Lung (tissue), 12 donors: ENCODE results near the gene RPRD1B. TPM values are rescaled to one million over a fixed set of nuclear protein-coding genes. Genes with fewer than 3 reads are reported as not detected.

Experiments used
- ATAC-seq: fragments of 200-7000 bp; cut with Tn5 transposase; one replicate; pipeline ENCODE4 v1.9.1; 2020; ENCODE audit warnings: moderate number of reproducible peaks; ENCODE audit not compliant: insufficient read depth, low FRiP score
- DNase-seq, 3 donors: peaks; one replicate each; pipeline ENCODE4 v3.0.0-alpha.2; 2013 to 2017
- H3K27ac ChIP-seq, 2 donors: one replicate each; pipeline ENCODE4 v1.5.1; 2013; ENCODE audit warnings: mild to moderate bottlenecking in 2 of 2, moderate library complexity in 2 of 2, control low read depth in 1 of 2, inconsistent platforms in 1 of 2, low read depth in 1 of 2, low read length in 1 of 2
- H3K27me3 ChIP-seq, 3 donors: one replicate each; pipeline ENCODE4 v1.5.1; 2013; ENCODE audit warnings: low read length in 2 of 3; ENCODE audit not compliant: control insufficient read depth in 3 of 3, insufficient read depth in 3 of 3
- H3K36me3 ChIP-seq, 4 donors: one replicate each; pipeline ENCODE4 v1.5.1; 2013; ENCODE audit warnings: low read length in 4 of 4, mild to moderate bottlenecking in 1 of 4, moderate library complexity in 1 of 4; ENCODE audit not compliant: control insufficient read depth in 4 of 4, insufficient read depth in 4 of 4
- H3K4me1 ChIP-seq, 5 donors: one replicate each; pipeline ENCODE4 v1.5.1; 2013; ENCODE audit warnings: low read length in 5 of 5, mild to moderate bottlenecking in 2 of 5, moderate library complexity in 1 of 5; ENCODE audit not compliant: control insufficient read depth in 5 of 5, insufficient read depth in 5 of 5
- H3K4me3 ChIP-seq: one replicate; pipeline ENCODE4 v1.5.1; 2013; ENCODE audit warnings: mild to moderate bottlenecking, control low read depth, moderate library complexity
- H3K9ac ChIP-seq, 2 donors: one replicate each; pipeline ENCODE4 v1.5.1; 2013; ENCODE audit warnings: low read length in 2 of 2, control low read depth in 1 of 2; ENCODE audit not compliant: insufficient read depth in 1 of 2
- H3K9me3 ChIP-seq, 4 donors: one replicate each; pipeline ENCODE4 v1.5.1; 2013; ENCODE audit warnings: low read length in 3 of 4, mild to moderate bottlenecking in 1 of 4, moderate library complexity in 1 of 4; ENCODE audit not compliant: control insufficient read depth in 4 of 4, insufficient read depth in 3 of 4
- WGBS, 2 donors: extraction: QIAGEN DNeasy Blood & Tissue Kit; methylation state at CpG; one replicate each; pipeline ENCODE4 v1.1.7; 2013; 5-methylcytosine and 5-hydroxymethylcytosine counted together
- polyA plus RNA-seq, 2 donors: library from polyadenylated mRNA; stranded (reverse); fragments of 200-250 nt; gene quantifications; one replicate each; pipeline ENCODE4 v1.2.1, GENCODE V29; 2013
- total RNA-seq, 2 donors: library from RNA; depleted of rRNA in 1 of 2; stranded (reverse); fragments of >200 nt in 1 of 2; gene quantifications; one replicate each; pipeline ENCODE4 v1.2.1, GENCODE V29; 2014 to 2021
- TF ChIP-seq, protein P1 (sequence below): IDR thresholded peaks from 2 replicates; pipeline ENCODE4 v1.5.1; 2012; ENCODE audit warnings: mild to moderate bottlenecking; ENCODE audit errors: control extremely low read depth, extremely low read depth
- donor health status: control.
- donor health status: control.
- donor health status: Bipolar disorder and iron deficiency.
- donor health status: healthy.
- donor health status: DM: yes; HTN: yes; CAD: no.

RPRD1B gene
- total and polyA plus RNA-seq, 4 donors: 6.8 to 58.6 (median 26.6) TPM

DNA sequence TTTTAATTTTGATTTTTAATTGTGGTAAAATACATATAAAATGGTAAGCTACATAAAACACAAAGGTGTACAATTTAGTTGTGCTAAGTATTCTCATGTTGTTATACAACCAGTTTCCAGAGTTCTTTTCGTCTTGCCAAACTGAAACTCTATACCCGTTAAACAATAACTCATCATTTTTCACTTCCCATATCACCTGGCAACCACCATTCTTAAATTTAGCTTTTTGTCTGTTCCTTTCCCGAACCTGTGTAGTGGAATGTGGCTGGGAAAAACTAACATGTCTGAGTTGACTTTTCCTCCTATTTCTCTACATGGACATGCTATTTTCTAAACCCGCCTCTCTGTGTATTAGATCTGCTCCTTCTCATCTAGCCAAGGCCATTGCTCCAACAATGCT lies 27.6 kb downstream of the RPRD1B start:
- Histone ChIP-seq H3K27ac (no peak overlapping the region), H3K36me3 (peaks cover 22 to 41% (median 34%) of the 10 kb centered on the region in 4 donors), H3K27me3 (no peaks in the 10 kb centered on the region), H3K9ac (no peak overlapping the region), H3K4me1 (peaks cover 0 to 41% (median 18%) of the 10 kb centered on the region in 5 donors), H3K9me3 (no peaks in the 10 kb centered on the region), H3K4me3 (no peak overlapping the region)
- WGBS, 2 donors: 70 to 81% methylated on average over 4 of the region's 4 CpGs
- ATAC-seq (no peak), DNase-seq (no peak)
- TF ChIP-seq, protein P1, sequence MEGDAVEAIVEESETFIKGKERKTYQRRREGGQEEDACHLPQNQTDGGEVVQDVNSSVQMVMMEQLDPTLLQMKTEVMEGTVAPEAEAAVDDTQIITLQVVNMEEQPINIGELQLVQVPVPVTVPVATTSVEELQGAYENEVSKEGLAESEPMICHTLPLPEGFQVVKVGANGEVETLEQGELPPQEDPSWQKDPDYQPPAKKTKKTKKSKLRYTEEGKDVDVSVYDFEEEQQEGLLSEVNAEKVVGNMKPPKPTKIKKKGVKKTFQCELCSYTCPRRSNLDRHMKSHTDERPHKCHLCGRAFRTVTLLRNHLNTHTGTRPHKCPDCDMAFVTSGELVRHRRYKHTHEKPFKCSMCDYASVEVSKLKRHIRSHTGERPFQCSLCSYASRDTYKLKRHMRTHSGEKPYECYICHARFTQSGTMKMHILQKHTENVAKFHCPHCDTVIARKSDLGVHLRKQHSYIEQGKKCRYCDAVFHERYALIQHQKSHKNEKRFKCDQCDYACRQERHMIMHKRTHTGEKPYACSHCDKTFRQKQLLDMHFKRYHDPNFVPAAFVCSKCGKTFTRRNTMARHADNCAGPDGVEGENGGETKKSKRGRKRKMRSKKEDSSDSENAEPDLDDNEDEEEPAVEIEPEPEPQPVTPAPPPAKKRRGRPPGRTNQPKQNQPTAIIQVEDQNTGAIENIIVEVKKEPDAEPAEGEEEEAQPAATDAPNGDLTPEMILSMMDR: no peak

- H3K36me3 ChIP-seq: peaks cover 31 to 56% (median 39%) of the 10 kb centered on the region in 4 donors
- no peaks in the 10 kb centered on the region for H3K9me3 ChIP-seq
- no peaks in the 10 kb centered on the region for H3K27me3 ChIP-seq
- H3K4me1 ChIP-seq: peaks cover 0 to 51% (median 16%) of the 10 kb centered on the region in 5 donors
- no peak overlapping the region for H3K4me3 ChIP-seq
- H3K27ac ChIP-seq: no peak overlapping the region
- no peak for ATAC-seq
- DNase-seq: peak; percentile 48 to 88 (median 70)
- TF ChIP-seq, protein P1: no peak
- no peak overlapping the region for H3K9ac ChIP-seq
- WGBS, 2 donors: 78 to 82% methylated on average over 5 of the region's 5 CpGs
Measured at GRCh38 chr20:38062890-38063289, 29.3 kb downstream of the RPRD1B start.

- no peak for ATAC-seq
- Histone ChIP-seq H3K27ac (no peak overlapping the region), H3K4me1 (peaks cover 0 to 51% (median 16%) of the 10 kb centered on the region in 5 donors), H3K4me3 (no peak overlapping the region), H3K9ac (no peak overlapping the region), H3K36me3 (peaks cover 32 to 56% (median 46%) of the 10 kb centered on the region in 4 donors), H3K9me3 (no peaks in the 10 kb centered on the region), H3K27me3 (no peaks in the 10 kb centered on the region)
- DNase-seq: peak; percentile 39 to 76 (median 75)
- 84 to 88% methylated on average over 7 of the region's 7 CpGs for WGBS, 2 donors
- TF ChIP-seq, protein P1: no peak
Measured at GRCh38 chr20:38063911-38064530, 30.5 kb downstream of the RPRD1B start.
